IPS-20b (cell line): Measurements from ENCODE around the gene TRIM40.
"Not testable (repeated sequence)": the region's sequence is repeated elsewhere in the genome, so short reads cannot be mapped to it uniquely, and the experiment has no call there.

ENCODE experiments used
- H3K27ac ChIP-seq: one replicate; pipeline ENCODE4 v1.5.1; 2013; ENCODE audit warnings: low read length
- H3K27me3 ChIP-seq: 2 replicates; pipeline ENCODE4 v1.6.1; 2013; ENCODE audit warnings: mild to moderate bottlenecking, low read length, inconsistent platforms; ENCODE audit not compliant: insufficient read depth
- H3K36me3 ChIP-seq: 2 replicates; pipeline ENCODE4 v1.6.1; 2013; ENCODE audit warnings: low read depth, mild to moderate bottlenecking, inconsistent platforms, low read length, moderate library complexity; ENCODE audit not compliant: insufficient read depth
- H3K4me1 ChIP-seq: 2 replicates; pipeline ENCODE4 v1.6.1; 2013; ENCODE audit warnings: mild to moderate bottlenecking, control low read depth, inconsistent platforms, low read length, moderate library complexity; ENCODE audit not compliant: insufficient read depth
- H3K4me3 ChIP-seq: 2 replicates; pipeline ENCODE4 v1.5.1; 2013; ENCODE audit warnings: mild to moderate bottlenecking, low read length, inconsistent platforms
- H3K9ac ChIP-seq: 2 replicates; pipeline ENCODE4 v1.6.1; 2013; ENCODE audit warnings: low read depth, mild to moderate bottlenecking, inconsistent platforms, low read length, moderate library complexity
- H3K9me3 ChIP-seq: 2 replicates; pipeline ENCODE4 v1.6.1; 2013; ENCODE audit warnings: mild to moderate bottlenecking, low read depth, low read length, inconsistent platforms; ENCODE audit not compliant: insufficient read depth

Gene TRIM40

GRCh38 chr6:30118691-30119090, 17.2 kb upstream of the TRIM40 start:
- not testable (repeated sequence) for H3K4me3 ChIP-seq, H3K9ac ChIP-seq, H3K36me3 ChIP-seq, H3K9me3 ChIP-seq, H3K27ac ChIP-seq, H3K4me1 ChIP-seq
- H3K27me3 ChIP-seq, result peaks cover 14% of the 10 kb centered on the region

GRCh38 chr6:30121446-30122366, 14.2 kb upstream of the TRIM40 start:
- Histone ChIP-seq H3K4me3 (no peak overlapping the region), H3K9ac (no peak overlapping the region), H3K9me3 (no peaks in the 10 kb centered on the region), H3K27ac (no peak overlapping the region), H3K27me3 (peaks cover 24% of the 10 kb centered on the region), H3K36me3 (no peaks in the 10 kb centered on the region), H3K4me1 (no peaks in the 10 kb centered on the region)

- no peak overlapping the region for H3K27ac ChIP-seq
- H3K9ac ChIP-seq, result no peak overlapping the region
- no peak overlapping the region for H3K4me3 ChIP-seq
- H3K4me1 ChIP-seq, result no peaks in the 10 kb centered on the region
- H3K27me3 ChIP-seq, result peaks cover 32% of the 10 kb centered on the region
- H3K36me3 ChIP-seq, result no peaks in the 10 kb centered on the region
- no peaks in the 10 kb centered on the region for H3K9me3 ChIP-seq
Measured at GRCh38 chr6:30122515-30122914, 13.4 kb upstream of the TRIM40 start.

- H3K9ac ChIP-seq, result no peak overlapping the region
- H3K9me3 ChIP-seq, result no peaks in the 10 kb centered on the region
- H3K27me3 ChIP-seq, result peaks cover 80% of the 10 kb centered on the region
- H3K4me1 ChIP-seq, result no peaks in the 10 kb centered on the region
- H3K36me3 ChIP-seq, result no peaks in the 10 kb centered on the region
- H3K27ac ChIP-seq, result no peak overlapping the region
- H3K4me3 ChIP-seq, result peak overlapping the region; percentile 76
Measured at GRCh38 chr6:30127238-30128093, 8.5 kb upstream of the TRIM40 start.

- Histone ChIP-seq H3K9me3 (no peaks in the 10 kb centered on the region), H3K27me3 (peaks cover 76% of the 10 kb centered on the region), H3K9ac (no peak overlapping the region), H3K4me1 (no peaks in the 10 kb centered on the region), H3K36me3 (no peaks in the 10 kb centered on the region), H3K27ac (no peak overlapping the region), H3K4me3 (no peak overlapping the region)
Measured at GRCh38 chr6:30129265-30130178, 6.4 kb upstream of the TRIM40 start.

- Histone ChIP-seq H3K27me3 (peaks cover 71% of the 10 kb centered on the region), H3K4me3 (no peak overlapping the region), H3K9ac (no peak overlapping the region), H3K9me3 (no peaks in the 10 kb centered on the region), H3K4me1 (no peaks in the 10 kb centered on the region), H3K36me3 (no peaks in the 10 kb centered on the region), H3K27ac (no peak overlapping the region)
Measured at GRCh38 chr6:30130179-30130679, 5.7 kb upstream of the TRIM40 start.

GRCh38 chr6:30130887-30131862, 4.8 kb upstream of the TRIM40 start:
- H3K4me3 ChIP-seq, result no peak overlapping the region
- H3K36me3 ChIP-seq, result no peaks in the 10 kb centered on the region
- H3K9me3 ChIP-seq, result no peaks in the 10 kb centered on the region
- no peak overlapping the region for H3K27ac ChIP-seq
- H3K4me1 ChIP-seq, result no peaks in the 10 kb centered on the region
- H3K27me3 ChIP-seq, result peaks cover 62% of the 10 kb centered on the region
- no peak overlapping the region for H3K9ac ChIP-seq

GRCh38 chr6:30131947-30132497, 3.9 kb upstream of the TRIM40 start:
- Histone ChIP-seq H3K4me1 (no peaks in the 10 kb centered on the region), H3K9ac (no peak overlapping the region), H3K27me3 (peaks cover 53% of the 10 kb centered on the region), H3K4me3 (no peak overlapping the region), H3K9me3 (no peaks in the 10 kb centered on the region), H3K27ac (no peak overlapping the region), H3K36me3 (no peaks in the 10 kb centered on the region)

GRCh38 chr6:30135147-30135546, 793 bp upstream of the TRIM40 start:
- H3K9ac ChIP-seq, result no peak overlapping the region
- no peak overlapping the region for H3K27ac ChIP-seq
- no peaks in the 10 kb centered on the region for H3K9me3 ChIP-seq
- no peak overlapping the region for H3K4me3 ChIP-seq
- H3K36me3 ChIP-seq, result no peaks in the 10 kb centered on the region
- no peaks in the 10 kb centered on the region for H3K4me1 ChIP-seq
- peaks cover 22% of the 10 kb centered on the region for H3K27me3 ChIP-seq

- Histone ChIP-seq H3K36me3 (no peaks in the 10 kb centered on the region), H3K27ac (no peak overlapping the region), H3K4me1 (no peaks in the 10 kb centered on the region), H3K9ac (no peak overlapping the region), H3K27me3 (peaks cover 7% of the 10 kb centered on the region; the same call in 1 of the 2 replicates), H3K9me3 (no peaks in the 10 kb centered on the region), H3K4me3 (no peak overlapping the region)
Measured at GRCh38 chr6:30136570-30137286, 788 bp downstream of the TRIM40 start.
